IMR-90 (cell line): ENCODE data around the gene KCNMA1. TPM values are rescaled to one million over a fixed set of nuclear protein-coding genes. Genes with fewer than 3 reads are reported as not detected.

ENCODE experiments used
- ATAC-seq: fragments of 200-7000 bp; cut with Tn5 transposase; 2 replicates; pipeline ENCODE4 v1.9.1; 2020; ENCODE audit warnings: low read depth, mild to moderate bottlenecking, moderate library complexity
- BruUV-seq: library from RNA; stranded (reverse); fragments of 400-500 nt; replicated peaks from 2 replicates; lab custom pipeline; 2021; lab: Mats Ljungman, UMichigan
- CTCF ChIA-PET: fragments of 300-600 bp; formaldehyde crosslinking; extraction: SDS; loops from one replicate; lab custom pipeline; 2021; ENCODE audit warnings: antibody characterized with exemption; lab: Yijun Ruan, JAX
- POLR2A ChIA-PET: fragments of 300-600 bp; sonication (Branson Sonifier 250); formaldehyde crosslinking; loops from one replicate; lab custom pipeline; 2022; ENCODE audit warnings: antibody characterized with exemption; ENCODE audit not compliant: unreplicated experiment; lab: Charles Lee
- DNase-seq: peaks from one replicate; pipeline ENCODE4 v3.0.0; 2013
- H2AFZ ChIP-seq: replicated peaks from 2 replicates; pipeline ENCODE3; 2013; ENCODE audit warnings: low read length, mild to moderate bottlenecking; ENCODE audit not compliant: poor library complexity
- H2AK5ac ChIP-seq: 2 replicates; pipeline ENCODE4 v1.6.1; 2013; ENCODE audit warnings: low read depth, low read length, inconsistent platforms
- H2AK9ac ChIP-seq: replicated peaks from 2 replicates; pipeline ENCODE3; 2013; ENCODE audit warnings: mild to moderate bottlenecking, low read depth, low read length, moderate library complexity; ENCODE audit not compliant: poor library complexity
- H2BK120ac ChIP-seq: 2 replicates; pipeline ENCODE4 v1.6.1; 2013; ENCODE audit warnings: low read depth, low read length, inconsistent platforms
- H2BK15ac ChIP-seq: 3 replicates; pipeline ENCODE4 v1.6.1; 2013; ENCODE audit warnings: low read depth, low read length, inconsistent platforms
- H2BK20ac ChIP-seq: 2 replicates; pipeline ENCODE4 v1.6.1; 2013; ENCODE audit warnings: low read depth, mild to moderate bottlenecking, inconsistent platforms, low read length, moderate library complexity
- H2BK5ac ChIP-seq: 2 replicates; pipeline ENCODE4 v1.6.1; 2013; ENCODE audit warnings: mild to moderate bottlenecking, low read depth, low read length, inconsistent platforms; ENCODE audit not compliant: poor library complexity, severe bottlenecking
- H3K14ac ChIP-seq: replicated peaks from 2 replicates; pipeline ENCODE4 v1.6.1; 2013; ENCODE audit warnings: low read depth, low read length, inconsistent platforms
- H3K18ac ChIP-seq: 2 replicates; pipeline ENCODE4 v1.6.1; 2013; ENCODE audit warnings: low read depth, low read length, control low read depth
- H3K23ac ChIP-seq: 2 replicates; pipeline ENCODE4 v1.6.1; 2013; ENCODE audit warnings: low read depth, low read length, inconsistent platforms
- H3K27ac ChIP-seq: 2 replicates; pipeline ENCODE4 v1.5.1; 2013; ENCODE audit warnings: mild to moderate bottlenecking, control low read depth, low read length; ENCODE audit not compliant: insufficient read depth
- H3K27me3 ChIP-seq: 2 replicates; pipeline ENCODE4 v1.6.1; 2013; ENCODE audit warnings: low read length; ENCODE audit not compliant: control insufficient read depth, insufficient read depth
- H3K36me3 ChIP-seq: 2 replicates; pipeline ENCODE4 v1.6.1; 2013; ENCODE audit warnings: low read length, mixed read lengths; ENCODE audit not compliant: control insufficient read depth, insufficient read depth
- H3K4ac ChIP-seq: 2 replicates; pipeline ENCODE4 v1.6.1; 2013; ENCODE audit warnings: low read depth, low read length, inconsistent platforms
- H3K4me1 ChIP-seq: 2 replicates; pipeline ENCODE4 v1.6.1; 2013; ENCODE audit warnings: low read length, mixed read lengths; ENCODE audit not compliant: control insufficient read depth, insufficient read depth
- H3K4me2 ChIP-seq: 2 replicates; pipeline ENCODE4 v1.6.1; 2013; ENCODE audit warnings: low read depth, mild to moderate bottlenecking, control low read depth, low read length, moderate library complexity
- H3K4me3 ChIP-seq: 2 replicates; pipeline ENCODE4 v1.5.1; 2013; ENCODE audit warnings: low read depth, mild to moderate bottlenecking, control low read depth, low read length, moderate library complexity; ENCODE audit not compliant: insufficient read depth
- H3K56ac ChIP-seq: 2 replicates; pipeline ENCODE4 v1.6.1; 2013; ENCODE audit warnings: low read length, inconsistent platforms; ENCODE audit not compliant: insufficient read depth; ENCODE audit errors: extremely low read depth
- H3K79me1 ChIP-seq, 2 experiments: 2 replicates each; pipeline ENCODE4 v1.6.1; 2013; ENCODE audit warnings: low read length in 2 of 2, inconsistent platforms in 1 of 2, low read depth in 1 of 2
- H3K9ac ChIP-seq: 2 replicates; pipeline ENCODE4 v1.6.1; 2013; ENCODE audit warnings: low read depth, low read length, control low read depth
- H3K9me1 ChIP-seq: 2 replicates; pipeline ENCODE4 v1.6.1; 2013; ENCODE audit warnings: low read length, inconsistent platforms; ENCODE audit not compliant: insufficient read depth
- H3K9me3 ChIP-seq: 2 replicates; pipeline ENCODE4 v1.6.1; 2013; ENCODE audit warnings: low read length; ENCODE audit not compliant: control insufficient read depth, insufficient read depth
- H4K20me1 ChIP-seq: 2 replicates; pipeline ENCODE4 v1.6.1; 2013; ENCODE audit warnings: low read length, inconsistent platforms; ENCODE audit not compliant: insufficient read depth
- H4K5ac ChIP-seq: 2 replicates; pipeline ENCODE4 v1.6.1; 2013; ENCODE audit warnings: mild to moderate bottlenecking, low read depth, low read length, control low read depth
- H4K8ac ChIP-seq, 2 experiments: 2 replicates each; pipeline ENCODE4 v1.6.1; 2013; ENCODE audit warnings: low read depth in 2 of 2, low read length in 2 of 2, control low read depth in 1 of 2, inconsistent platforms in 1 of 2
- H4K91ac ChIP-seq: 2 replicates; pipeline ENCODE4 v1.6.1; 2013; ENCODE audit warnings: low read depth, low read length, inconsistent platforms; ENCODE audit not compliant: insufficient read depth
- ELK1 ChIP-seq: fragments of 150-350 bp; IDR thresholded peaks from 2 replicates; pipeline ENCODE4 v1.6.1; 2016; ENCODE audit warnings: low read depth, mild to moderate bottlenecking, low read length, moderate library complexity, borderline replicate concordance
- MAFK ChIP-seq: IDR thresholded peaks from 2 replicates; pipeline ENCODE4 v1.6.1; 2012; ENCODE audit warnings: low read depth, low read length, improper control_type of control experiment
- MAZ ChIP-seq: IDR thresholded peaks from 2 replicates; pipeline ENCODE4 v1.6.1; 2012; ENCODE audit warnings: low read depth, mild to moderate bottlenecking, low read length, improper control_type of control experiment, moderate library complexity, borderline replicate concordance
- WGBS, 2 experiments: methylation state at CpG; one replicate each; pipeline versions ENCODE4 v1.1.5 to v1.1.7; 2013; ENCODE audit warnings: missing lambda C conversion rate in 2 of 2; ENCODE audit not compliant: insufficient read length in 1 of 2; ENCODE audit errors: extremely low coverage in 2 of 2; 5-methylcytosine and 5-hydroxymethylcytosine counted together
- dilution Hi-C: fragments of 300-500 bp; cut with HindIII; formaldehyde crosslinking; loops from one replicate; pipeline ENCODE4 v1.14.3; 2018; ENCODE audit warnings: low sequenced_read_pairs; ENCODE audit not compliant: unreplicated experiment
- in situ Hi-C: fragments of 300-500 bp; cut with MboI; formaldehyde crosslinking; loops from 3 replicates; pipeline ENCODE4 v1.14.3; 2019; ENCODE audit warnings: low sequenced_read_pairs, inconsistent platforms, mixed read lengths
- intact Hi-C: fragments of 100-400 bp; cut with micrococcal nuclease; formaldehyde crosslinking; loops from 2 replicates; pipeline ENCODE4 v1.10.0; 2022
- polyA plus RNA-seq, 3 experiments: library from polyadenylated mRNA; depleted of rRNA; stranded (reverse); fragments of >200 nt; gene quantifications; 2 replicates each; pipeline ENCODE4 v1.2.3, GENCODE V29; 2012; ENCODE audit warnings: low replicate concordance in 1 of 3
- total RNA-seq: library from RNA; depleted of rRNA; stranded (reverse); fragments of >200 nt; gene quantifications from 2 replicates; pipeline ENCODE4 v1.2.3, GENCODE V29; 2012

Gene KCNMA1
- total and polyA plus RNA-seq, 2 of the 4 experiments (the other 2 are of a cell fraction) = 25.6 to 29.6 TPM

DNA sequence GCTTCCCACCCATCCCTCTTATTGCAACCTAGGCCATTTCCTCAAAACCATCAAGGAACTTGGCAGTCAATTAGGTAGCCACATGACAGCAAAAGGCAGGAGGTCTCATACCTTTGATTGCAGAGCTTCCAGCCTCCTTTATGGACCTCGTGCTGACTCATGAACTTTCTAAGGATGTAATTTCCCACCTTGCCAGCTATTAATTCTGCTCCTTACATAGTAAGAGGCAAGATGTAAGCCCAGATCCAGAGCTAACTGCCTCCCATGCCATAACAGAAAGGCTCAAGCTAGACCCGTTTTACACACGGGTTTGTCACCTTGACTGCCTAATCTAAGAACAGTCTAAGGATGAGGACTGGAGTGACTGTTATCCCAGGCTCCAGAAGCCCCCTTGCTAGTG, 565.7 kb downstream of the KCNMA1 start:
- CTCF ChIA-PET = no interaction called here
- WGBS, 2 experiments = 65% methylated on average over 3 of the region's 3 CpGs; no CpG with 5 or more reads in 1 of the 2 experiments
- dilution Hi-C loops (no loop called here), intact Hi-C loops (no loop called here), in situ Hi-C loops (no loop called here)
- no peak overlapping the region for H3K4me3 ChIP-seq
- H3K4ac ChIP-seq = no peak overlapping the region
- H3K27me3 ChIP-seq = no peaks in the 10 kb centered on the region
- no peaks in the 10 kb centered on the region for H3K36me3 ChIP-seq
- H3K9me1 ChIP-seq = no peaks in the 10 kb centered on the region
- H3K18ac ChIP-seq = no peak overlapping the region
- H4K91ac ChIP-seq = no peak overlapping the region
- no peak for DNase-seq
- no peak overlapping the region for H3K27ac ChIP-seq
- no peak overlapping the region; the same call in 2 of the 3 replicates for H2BK15ac ChIP-seq
- no peaks in the 10 kb centered on the region for H3K4me1 ChIP-seq
- H3K4me2 ChIP-seq = no peak overlapping the region
- no peaks in the 10 kb centered on the region for H4K20me1 ChIP-seq
- no peak overlapping the region for H2AFZ ChIP-seq
- H3K9me3 ChIP-seq = no peaks in the 10 kb centered on the region
- H3K14ac ChIP-seq = no peak overlapping the region
- no peak overlapping the region for H3K56ac ChIP-seq
- H2AK9ac ChIP-seq = no peak overlapping the region
- H3K9ac ChIP-seq = no peak overlapping the region
- TF ChIP-seq MAZ = no peak
- TF ChIP-seq ELK1 = no peak
- 0 out of 2 replicates have a peak, but pooled peaks have one; percentile 2 for TF ChIP-seq MAFK
- BruUV-seq = no TSS peak
- H3K79me1 ChIP-seq = no peaks in the 10 kb centered on the region
- no peak overlapping the region for H4K8ac ChIP-seq
- ATAC-seq = no peak
- H4K5ac ChIP-seq = no peak overlapping the region
- no peak overlapping the region for H2BK5ac ChIP-seq
- no peak overlapping the region for H3K23ac ChIP-seq
- no peak overlapping the region for H2AK5ac ChIP-seq
- no peak overlapping the region for H2BK20ac ChIP-seq
- H2BK120ac ChIP-seq = no peak overlapping the region
- POLR2A ChIA-PET = no interaction called here
